WTC11 (cell line): Measurements from ENCODE around the gene CNTNAP5.

Source experiments
- IRF2 ChIP-seq: sonication (generic); formaldehyde crosslinking; IDR thresholded peaks from 2 replicates; pipeline ENCODE4 v1.8.0; 2022; ENCODE audit warnings: low read depth, missing genetic modification reagents, borderline replicate concordance
- SP1 ChIP-seq: sonication (generic); formaldehyde crosslinking; conservative IDR thresholded peaks from 2 replicates; pipeline ENCODE4 v1.8.1; 2022; ENCODE audit warnings: missing genetic modification reagents
- TCF7 ChIP-seq: sonication (generic); formaldehyde crosslinking; IDR thresholded peaks from 2 replicates; pipeline ENCODE4 v1.8.0; 2022; ENCODE audit warnings: mild to moderate bottlenecking, low read depth, missing genetic modification reagents, moderate library complexity
- TEAD4 ChIP-seq: sonication (generic); formaldehyde crosslinking; IDR thresholded peaks from 2 replicates; pipeline ENCODE4 v1.8.0; 2022; ENCODE audit warnings: mild to moderate bottlenecking, missing genetic modification reagents
- TF ChIP-seq, protein P1 (sequence below): fragments of 200-600 bp; IDR thresholded peaks from 2 replicates; pipeline ENCODE4 v1.8.0; 2022; ENCODE audit warnings: antibody characterized with exemption
- TF ChIP-seq, protein P2 (sequence below): sonication (generic); formaldehyde crosslinking; IDR thresholded peaks from 2 replicates; pipeline ENCODE4 v1.8.1; 2022; ENCODE audit warnings: low read depth, missing genetic modification reagents, borderline replicate concordance
- TF ChIP-seq, protein P3 (sequence below): sonication (generic); formaldehyde crosslinking; IDR thresholded peaks from 2 replicates; pipeline ENCODE4 v1.8.1; 2022; ENCODE audit warnings: mild to moderate bottlenecking, moderate library complexity, missing genetic modification reagents
- TF ChIP-seq, protein P4 (sequence below): sonication (generic); formaldehyde crosslinking; IDR thresholded peaks from 2 replicates; pipeline ENCODE4 v1.8.0; 2022; ENCODE audit warnings: mild to moderate bottlenecking, missing genetic modification reagents

DNA sequence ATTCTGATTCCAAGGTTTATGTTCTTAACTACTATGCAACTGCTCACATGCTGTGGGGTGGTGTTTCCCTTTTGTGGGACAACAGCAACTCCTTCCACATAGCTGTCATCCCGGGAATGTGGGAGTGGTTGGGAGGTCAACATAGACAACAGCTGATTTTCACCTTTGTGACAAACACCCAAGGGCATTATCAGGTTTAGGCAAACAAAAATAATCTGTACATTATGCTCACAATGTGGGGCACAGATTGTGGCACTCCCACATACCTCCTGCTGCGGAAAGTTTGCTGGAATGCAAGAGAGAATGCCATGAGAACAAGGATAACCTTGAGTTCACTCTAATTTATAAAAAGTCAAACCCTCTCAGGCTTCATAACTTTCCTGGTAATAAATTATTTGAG, 582.6 kb downstream of the CNTNAP5 start:
- TF ChIP-seq, protein P1, sequence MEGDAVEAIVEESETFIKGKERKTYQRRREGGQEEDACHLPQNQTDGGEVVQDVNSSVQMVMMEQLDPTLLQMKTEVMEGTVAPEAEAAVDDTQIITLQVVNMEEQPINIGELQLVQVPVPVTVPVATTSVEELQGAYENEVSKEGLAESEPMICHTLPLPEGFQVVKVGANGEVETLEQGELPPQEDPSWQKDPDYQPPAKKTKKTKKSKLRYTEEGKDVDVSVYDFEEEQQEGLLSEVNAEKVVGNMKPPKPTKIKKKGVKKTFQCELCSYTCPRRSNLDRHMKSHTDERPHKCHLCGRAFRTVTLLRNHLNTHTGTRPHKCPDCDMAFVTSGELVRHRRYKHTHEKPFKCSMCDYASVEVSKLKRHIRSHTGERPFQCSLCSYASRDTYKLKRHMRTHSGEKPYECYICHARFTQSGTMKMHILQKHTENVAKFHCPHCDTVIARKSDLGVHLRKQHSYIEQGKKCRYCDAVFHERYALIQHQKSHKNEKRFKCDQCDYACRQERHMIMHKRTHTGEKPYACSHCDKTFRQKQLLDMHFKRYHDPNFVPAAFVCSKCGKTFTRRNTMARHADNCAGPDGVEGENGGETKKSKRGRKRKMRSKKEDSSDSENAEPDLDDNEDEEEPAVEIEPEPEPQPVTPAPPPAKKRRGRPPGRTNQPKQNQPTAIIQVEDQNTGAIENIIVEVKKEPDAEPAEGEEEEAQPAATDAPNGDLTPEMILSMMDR = no peak
- TF ChIP-seq TEAD4 = no peak
- TF ChIP-seq, protein P2, sequence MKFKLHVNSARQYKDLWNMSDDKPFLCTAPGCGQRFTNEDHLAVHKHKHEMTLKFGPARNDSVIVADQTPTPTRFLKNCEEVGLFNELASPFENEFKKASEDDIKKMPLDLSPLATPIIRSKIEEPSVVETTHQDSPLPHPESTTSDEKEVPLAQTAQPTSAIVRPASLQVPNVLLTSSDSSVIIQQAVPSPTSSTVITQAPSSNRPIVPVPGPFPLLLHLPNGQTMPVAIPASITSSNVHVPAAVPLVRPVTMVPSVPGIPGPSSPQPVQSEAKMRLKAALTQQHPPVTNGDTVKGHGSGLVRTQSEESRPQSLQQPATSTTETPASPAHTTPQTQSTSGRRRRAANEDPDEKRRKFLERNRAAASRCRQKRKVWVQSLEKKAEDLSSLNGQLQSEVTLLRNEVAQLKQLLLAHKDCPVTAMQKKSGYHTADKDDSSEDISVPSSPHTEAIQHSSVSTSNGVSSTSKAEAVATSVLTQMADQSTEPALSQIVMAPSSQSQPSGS = no peak
- TF ChIP-seq, protein P3, sequence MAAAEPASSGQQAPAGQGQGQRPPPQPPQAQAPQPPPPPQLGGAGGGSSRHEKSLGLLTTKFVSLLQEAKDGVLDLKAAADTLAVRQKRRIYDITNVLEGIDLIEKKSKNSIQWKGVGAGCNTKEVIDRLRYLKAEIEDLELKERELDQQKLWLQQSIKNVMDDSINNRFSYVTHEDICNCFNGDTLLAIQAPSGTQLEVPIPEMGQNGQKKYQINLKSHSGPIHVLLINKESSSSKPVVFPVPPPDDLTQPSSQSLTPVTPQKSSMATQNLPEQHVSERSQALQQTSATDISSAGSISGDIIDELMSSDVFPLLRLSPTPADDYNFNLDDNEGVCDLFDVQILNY (CRISPR knock-in tag) = no peak
- TF ChIP-seq TCF7 (CRISPR knock-in tag) = no peak
- no peak for TF ChIP-seq IRF2 (CRISPR knock-in tag)
- no peak for TF ChIP-seq SP1 (CRISPR knock-in tag)
- TF ChIP-seq, protein P4, sequence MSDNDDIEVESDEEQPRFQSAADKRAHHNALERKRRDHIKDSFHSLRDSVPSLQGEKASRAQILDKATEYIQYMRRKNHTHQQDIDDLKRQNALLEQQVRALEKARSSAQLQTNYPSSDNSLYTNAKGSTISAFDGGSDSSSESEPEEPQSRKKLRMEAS (CRISPR knock-in tag) = no peak
